GM18502 (cell line): Measurements from ENCODE around the gene RMND1.
"Not testable (repeated sequence)": the region's sequence is repeated elsewhere in the genome, so short reads cannot be mapped to it uniquely, and the experiment has no call there.

Source experiments
- ATAC-seq: cut with Tn5 transposase; IDR thresholded peaks from one replicate; pipeline ENCODE4 v1.9.1; 2021; ENCODE audit warnings: mild to moderate bottlenecking; ENCODE audit not compliant: unreplicated experiment, poor library complexity

RMND1 gene

GRCh38 chr6:151388236-151388635, 63.7 kb downstream of the RMND1 start:
- no peak for ATAC-seq

DNA sequence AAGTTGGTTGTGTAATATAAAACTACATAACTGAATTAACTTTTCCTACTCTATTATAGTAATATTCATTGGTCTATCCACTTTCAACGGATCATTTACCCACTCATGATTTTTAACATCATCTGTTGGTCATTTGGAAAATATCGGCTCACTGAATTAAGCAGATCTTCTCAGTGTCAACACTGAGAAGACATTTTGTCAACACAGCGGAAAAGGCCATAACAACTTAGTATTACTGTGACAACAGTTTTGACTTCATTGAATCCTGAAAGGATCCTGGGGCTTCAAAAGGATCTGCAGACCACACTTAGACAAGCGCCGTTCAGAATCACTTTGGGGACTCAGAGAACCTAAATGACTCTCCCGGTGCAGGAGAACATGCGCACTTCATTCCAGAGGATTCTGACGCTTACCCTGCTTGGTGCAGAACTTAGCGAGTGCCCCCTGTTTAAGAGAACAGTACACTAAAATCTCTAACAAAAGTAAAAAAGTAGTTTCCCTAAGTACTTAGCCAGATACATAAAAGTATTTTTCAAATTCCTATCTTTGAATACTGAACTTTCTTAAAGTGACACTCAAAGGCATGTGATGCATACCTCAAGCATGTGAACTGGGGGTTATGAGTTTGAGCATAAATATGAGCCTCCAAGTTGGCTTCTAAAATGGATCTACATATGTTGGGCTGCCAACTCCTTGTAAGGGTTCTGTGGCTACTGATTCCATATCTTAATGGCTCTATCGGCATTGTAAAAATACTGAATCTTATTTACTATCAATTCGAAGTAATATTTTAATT, 64.6 kb downstream of the RMND1 start:
- ATAC-seq, result no peak

- no peak for ATAC-seq
Observed at GRCh38 chr6:151385177-151385576, 66.7 kb downstream of the RMND1 start.

DNA sequence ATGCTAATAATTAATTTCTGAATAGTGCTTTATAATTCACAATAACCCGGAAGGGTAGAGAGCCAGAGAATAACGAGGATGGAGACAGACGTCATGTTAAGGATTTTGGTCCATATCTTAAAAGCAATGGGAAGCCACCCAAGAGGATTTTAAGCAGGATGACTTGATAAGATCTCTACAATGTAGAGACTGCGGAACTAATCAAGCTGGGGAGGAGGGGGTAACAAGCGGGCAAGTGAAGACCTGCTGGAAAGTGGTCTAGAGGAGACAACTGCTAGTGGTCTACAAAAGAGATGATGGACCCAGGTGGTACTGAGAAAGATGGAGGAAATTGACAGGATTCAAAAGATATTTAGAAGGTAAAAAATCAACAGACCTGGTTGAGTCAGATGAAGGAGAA, 67.8 kb downstream of the RMND1 start:
- ATAC-seq, result no peak

DNA sequence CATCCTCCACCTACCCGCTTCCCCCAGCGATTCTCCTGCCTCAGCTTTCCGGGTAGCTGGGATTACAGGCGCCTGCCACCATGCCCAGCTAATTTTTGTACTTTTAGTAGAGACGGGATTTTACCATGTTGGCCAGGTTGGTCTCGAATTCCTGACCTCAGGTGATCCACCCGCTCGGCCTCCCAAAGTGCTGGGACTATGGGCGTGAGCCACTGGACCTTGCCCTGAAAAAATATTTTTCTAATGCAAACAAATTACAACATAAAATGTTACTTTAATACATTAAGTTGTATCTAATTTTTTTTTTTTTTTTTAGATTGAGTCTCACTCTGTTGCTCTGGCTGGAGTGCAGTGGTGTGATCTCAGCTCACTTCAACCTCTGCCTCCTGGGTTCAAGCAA, 69.3 kb downstream of the RMND1 start:
- ATAC-seq, result not testable (repeated sequence)

DNA sequence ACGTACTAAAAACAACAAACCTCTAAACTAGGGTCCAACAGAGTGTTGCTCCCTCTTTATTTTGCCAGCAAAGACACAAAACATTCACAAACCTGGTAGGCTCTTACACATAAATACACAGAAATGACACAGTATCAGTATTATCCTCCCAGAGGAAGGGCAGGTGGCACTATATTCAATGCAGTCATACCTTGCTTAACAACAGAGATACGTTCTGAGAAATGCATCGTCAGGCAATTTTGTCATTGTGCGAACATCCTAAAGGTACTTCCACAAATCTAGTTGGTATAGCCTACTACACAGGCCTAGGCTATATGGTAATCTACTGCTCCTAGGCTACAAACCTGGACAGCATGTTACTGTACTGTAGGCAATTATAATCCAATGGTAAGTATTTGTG, 70.2 kb downstream of the RMND1 start:
- ATAC-seq, result no peak

DNA sequence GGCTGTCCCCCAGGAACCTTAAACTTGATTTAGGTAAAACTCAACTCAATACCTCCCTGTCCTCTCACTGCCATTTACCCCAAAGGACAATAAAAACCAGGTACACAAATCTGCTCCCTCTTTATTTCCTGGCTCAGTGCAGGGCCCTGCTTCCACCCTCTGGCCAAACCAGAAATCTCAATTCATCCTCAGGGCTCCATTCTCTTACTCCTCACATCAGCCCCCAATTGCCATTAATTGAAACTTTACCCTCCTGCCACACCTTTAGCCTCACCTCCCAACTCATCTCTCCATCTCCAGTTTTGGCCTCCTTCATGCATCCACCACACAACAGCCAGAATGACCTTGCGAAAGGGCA, 71.1 kb downstream of the RMND1 start:
- no peak for ATAC-seq

DNA sequence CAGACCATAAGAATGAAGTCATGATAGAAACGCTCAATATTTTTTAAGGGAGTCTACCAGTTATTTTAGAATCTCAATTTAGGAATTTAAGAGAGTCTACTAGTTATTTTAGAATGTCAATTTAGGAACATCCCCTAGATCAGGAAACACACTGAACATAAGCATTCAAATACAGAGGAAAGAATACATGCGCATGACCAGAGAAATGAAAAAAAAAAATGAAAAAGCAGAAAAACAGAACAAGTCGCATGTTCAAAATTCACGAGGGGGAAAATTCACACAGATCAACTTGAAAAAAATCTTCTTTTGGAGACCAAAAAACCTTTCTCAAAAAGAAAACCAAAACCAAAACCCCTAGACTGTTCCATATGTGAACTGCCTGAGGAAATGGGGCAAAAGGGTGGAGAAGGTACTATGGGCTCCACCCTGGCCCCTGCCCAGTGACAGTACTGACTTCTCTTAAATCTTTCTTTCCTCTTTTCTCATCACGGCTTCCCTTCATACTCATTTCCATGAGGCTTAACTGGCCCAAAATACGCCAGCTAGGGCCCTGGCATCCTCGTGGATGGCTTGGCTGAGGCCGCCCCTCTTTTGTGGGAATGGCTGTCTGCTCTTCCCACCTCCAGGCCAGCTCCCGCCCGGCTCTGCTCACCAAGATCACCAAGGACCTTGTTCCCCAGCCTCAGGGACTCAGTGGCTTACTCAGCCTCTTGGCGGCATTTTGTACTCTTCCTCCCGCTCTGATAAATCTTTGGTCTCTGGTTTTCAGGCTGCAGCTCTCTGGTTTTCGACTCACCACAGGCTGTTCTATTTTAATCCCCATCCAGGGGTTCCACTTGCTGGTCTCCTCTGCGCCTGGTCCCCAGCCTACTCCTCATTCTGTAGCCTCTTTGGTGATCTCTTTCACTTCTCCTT, 71.7 kb downstream of the RMND1 start:
- peak; percentile 59 for ATAC-seq

GRCh38 chr6:151377095-151377494, 74.8 kb downstream of the RMND1 start:
- no peak for ATAC-seq

DNA sequence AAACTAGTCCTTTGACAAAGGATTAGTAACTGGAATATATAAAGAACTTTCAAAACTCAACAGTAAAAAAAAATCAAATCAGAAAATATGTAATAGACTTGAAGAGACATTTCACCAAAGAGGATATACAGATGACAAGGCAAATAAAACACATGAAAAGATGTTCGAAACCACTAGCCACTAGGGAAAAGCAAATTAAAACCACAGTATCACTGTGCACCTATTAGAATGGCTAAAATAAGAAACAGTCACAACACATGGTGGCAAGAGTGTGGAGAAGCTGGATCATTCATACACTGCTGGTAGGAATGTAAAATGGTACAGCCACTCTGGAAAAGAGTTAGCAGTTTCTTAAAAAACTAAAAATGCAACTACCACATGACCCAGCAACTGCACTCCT, 75.5 kb downstream of the RMND1 start:
- ATAC-seq, result peak; percentile 39

GRCh38 chr6:151375833-151376232, 76.1 kb downstream of the RMND1 start:
- ATAC-seq, result no peak

- ATAC-seq, result no peak
Observed at GRCh38 chr6:151374036-151374683, 77.8 kb downstream of the RMND1 start.

- no peak for ATAC-seq
Observed at GRCh38 chr6:151372164-151372563, 79.8 kb downstream of the RMND1 start.

DNA sequence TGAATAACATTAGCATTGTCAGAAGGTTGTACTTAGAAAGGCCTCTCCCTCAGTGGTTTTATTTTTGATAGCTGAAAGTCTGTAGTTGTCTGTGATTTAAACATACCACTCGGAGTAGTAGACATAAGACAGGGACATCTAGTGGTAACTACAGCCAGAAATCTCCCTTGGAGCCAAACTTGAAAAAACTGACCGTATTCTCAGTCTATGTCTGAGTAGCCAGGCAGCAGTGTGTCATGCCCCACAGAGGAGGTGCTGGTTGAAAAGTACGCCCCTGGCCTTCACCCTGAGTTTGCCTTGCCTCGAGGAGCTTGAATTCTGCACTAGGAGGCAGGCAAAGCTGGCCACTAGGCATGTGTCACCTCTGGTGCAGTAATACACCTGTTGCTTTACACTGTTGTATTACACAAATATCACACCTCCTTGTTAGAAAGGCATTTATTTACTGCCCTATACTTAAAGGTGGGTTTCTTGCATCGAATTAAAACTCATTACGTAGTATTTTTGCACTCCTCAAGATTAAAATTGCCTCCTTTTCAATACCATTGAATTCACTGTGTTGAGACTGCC, 81.3 kb downstream of the RMND1 start:
- no peak for ATAC-seq

DNA sequence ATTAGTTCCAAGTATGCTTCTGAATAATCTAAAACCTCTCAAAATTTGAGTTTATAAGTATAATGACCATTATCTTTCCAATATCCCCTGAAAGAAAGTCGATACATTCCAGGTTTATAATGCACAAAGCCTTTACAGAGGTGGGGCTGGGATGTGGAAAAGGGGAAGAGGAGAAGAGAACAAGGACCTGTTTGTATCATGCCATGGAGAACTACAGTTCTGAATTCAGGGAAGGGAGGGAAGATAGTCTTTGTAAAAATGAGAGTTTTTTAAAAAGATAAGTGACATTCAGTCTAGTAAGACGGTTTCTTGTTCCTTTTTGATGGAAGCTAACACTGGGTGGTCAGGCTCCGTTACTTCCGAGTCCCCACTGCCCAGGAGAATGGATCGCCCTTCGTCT, 86.7 kb downstream of the RMND1 start:
- no peak for ATAC-seq

GRCh38 chr6:151359486-151359885, 92.4 kb downstream of the RMND1 start:
- no peak for ATAC-seq

DNA sequence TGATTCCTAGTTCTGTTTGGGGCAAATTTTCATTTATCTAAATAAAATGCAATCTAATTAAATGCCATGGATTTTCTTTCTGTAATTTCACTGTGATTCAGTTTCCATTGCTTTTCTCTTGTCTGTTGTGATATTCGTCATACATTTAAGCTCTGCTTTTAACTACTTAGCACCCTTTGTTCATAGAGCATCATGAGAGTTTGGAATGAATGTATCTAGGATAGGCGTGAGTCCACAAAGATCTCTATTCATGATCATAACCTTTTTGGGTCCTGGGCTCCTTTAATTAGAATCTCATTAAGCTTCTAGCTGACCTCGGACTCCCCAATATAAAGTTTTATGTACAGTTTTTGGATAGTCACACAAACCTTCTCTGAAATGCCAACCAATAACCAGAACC, 93.5 kb downstream of the RMND1 start:
- ATAC-seq, result no peak

- ATAC-seq, result no peak
Observed at GRCh38 chr6:151357758-151358436, 94.0 kb downstream of the RMND1 start.

- ATAC-seq, result not testable (repeated sequence)
Observed at GRCh38 chr6:151356983-151357382, 94.9 kb downstream of the RMND1 start.
